Measurements from ENCODE around the gene TMEM175. TPM values are rescaled to one million over a fixed set of nuclear protein-coding genes. Genes with fewer than 3 reads are reported as not detected.

The TMEM175 gene
- total RNA-seq, 1 experiment from 2014 or later = 18.5 TPM

DNA sequence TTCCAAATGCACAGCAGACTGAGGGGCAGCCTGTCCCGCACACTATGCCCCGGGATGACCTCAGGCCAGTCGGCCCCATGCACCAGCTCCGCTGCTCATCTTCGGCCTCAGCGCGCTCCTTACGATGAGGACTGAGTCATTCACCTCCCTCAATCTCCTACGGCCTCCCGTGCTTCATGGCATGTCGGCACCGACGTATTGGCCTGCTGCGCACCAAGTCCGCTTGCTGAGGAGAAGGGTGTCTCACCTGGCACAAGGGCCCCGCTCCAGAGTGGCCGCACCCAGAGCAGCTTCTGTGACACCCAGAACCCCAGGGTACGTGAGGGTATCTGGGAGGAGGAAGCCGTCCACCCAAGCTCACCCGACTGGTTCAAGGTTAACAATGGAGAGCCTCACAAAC, 35.6 kb upstream of the TMEM175 start:
- Histone ChIP-seq H3K4me3 (ENCODE audit: low read length) (no peak overlapping the region), H3K9me2 (replicated peaks; ENCODE audit: low read length) (no peaks in the 10 kb centered on the region), H3K9ac (ENCODE audit: low read length) (no peak overlapping the region), H3K79me2 (ENCODE audit: low read length) (no peaks in the 10 kb centered on the region), H3K27ac (ENCODE audit: low read length) (no peak overlapping the region), H2AFZ (ENCODE audit: low read length) (no peak overlapping the region), H3K4me2 (ENCODE audit: low read length) (no peak overlapping the region), H3K27me3 (ENCODE audit: low read length) (no peaks in the 10 kb centered on the region), H3K36me3 (ENCODE audit: low read depth, low read length) (no peaks in the 10 kb centered on the region), H3K9me3 (ENCODE audit: low read length) (no peaks in the 10 kb centered on the region), H3K4me1 (ENCODE audit: insufficient read depth, low read length) (no peaks in the 10 kb centered on the region), H3F3A (ENCODE audit: low read length, unreplicated experiment) (no peaks in the 10 kb centered on the region), H4K20me1 (ENCODE audit: low read length) (no peaks in the 10 kb centered on the region)
- intact Hi-C loops (cut with micrococcal nuclease) = no loop called here
- no peak for ATAC-seq
- ChIA-PET POLR2A (ENCODE audit: unreplicated experiment) (no interaction called here), CTCF (no interaction called here)
- no peak for DNase-seq
- BruUV-seq (replicated peaks) = no TSS peak
- TF ChIP-seq EZH2phosphoT487 (IDR thresholded peaks at IDR 0.05; ENCODE audit: borderline replicate concordance, low read length) = no peak
- TF ChIP-seq CTCF (conservative IDR thresholded peaks at IDR 0.05; ENCODE audit: low read depth, low read length) = no peak
- TF ChIP-seq EZH2 (IDR thresholded peaks at IDR 0.05; ENCODE audit: low read length, unreplicated experiment) = no peak

DNA sequence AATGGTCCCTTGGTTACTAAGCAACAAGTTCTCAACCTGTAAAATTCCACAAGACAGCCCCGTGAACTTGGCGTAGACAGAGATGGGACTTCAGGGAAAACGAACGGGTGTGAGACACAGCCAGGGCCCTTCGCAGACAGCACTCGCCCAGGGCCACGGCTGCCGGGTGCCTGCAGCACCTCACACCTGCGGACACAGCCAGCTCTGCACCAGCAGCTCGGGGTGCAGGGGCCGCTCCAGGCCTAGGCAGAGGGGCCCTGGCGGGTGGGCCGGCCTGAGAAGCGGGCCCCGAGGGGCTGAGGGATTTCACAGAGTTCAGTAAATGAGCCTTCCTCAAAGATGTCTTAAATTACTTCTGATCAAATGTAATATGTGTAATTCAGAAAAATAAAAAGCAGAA, 34.1 kb upstream of the TMEM175 start:
- TF ChIP-seq CTCF (conservative IDR thresholded peaks at IDR 0.05; ENCODE audit: low read depth, low read length) (no peak), EZH2 (IDR thresholded peaks at IDR 0.05; ENCODE audit: low read length, unreplicated experiment) (no peak), EZH2phosphoT487 (IDR thresholded peaks at IDR 0.05; ENCODE audit: borderline replicate concordance, low read length) (no peak)
- intact Hi-C loops (cut with micrococcal nuclease) = no loop called here

DNA sequence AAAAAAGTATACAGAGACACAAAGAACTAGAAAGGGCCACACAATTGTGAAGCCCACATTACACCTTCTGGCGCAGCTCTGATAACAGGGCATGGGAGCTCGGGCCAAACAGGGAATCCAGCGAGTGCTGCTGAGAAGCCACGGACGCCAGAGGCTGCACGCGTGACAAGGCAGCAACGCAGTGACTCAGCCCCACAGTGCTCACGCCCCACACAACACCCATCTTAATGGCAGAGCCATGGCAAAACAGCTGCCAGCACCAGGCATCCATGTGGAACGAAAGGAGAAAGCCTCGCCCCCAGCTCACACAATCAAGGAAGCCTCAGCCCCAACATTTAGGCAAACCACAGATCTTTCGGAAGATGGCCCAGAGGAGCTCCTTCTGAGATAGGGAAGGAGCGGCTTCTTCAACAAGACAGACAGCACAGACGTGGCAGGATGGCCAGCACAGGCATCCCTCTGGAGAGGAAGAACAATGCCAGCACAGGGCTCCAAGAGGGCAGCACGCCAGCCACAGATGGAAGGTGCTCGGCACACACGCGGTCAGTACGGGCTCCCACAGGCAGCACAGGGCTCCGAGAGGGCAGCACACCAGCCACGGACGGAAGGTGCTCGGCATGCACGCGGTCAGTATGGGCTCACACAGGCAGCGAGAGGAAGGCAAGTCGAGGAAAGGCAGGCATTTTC, 33.2 kb upstream of the TMEM175 start:
- CTCF ChIA-PET = no interaction called here
- Histone ChIP-seq H3K9me3 (ENCODE audit: low read length) (no peaks in the 10 kb centered on the region), H3K4me2 (ENCODE audit: low read length) (no peak overlapping the region), H3K36me3 (ENCODE audit: low read depth, low read length) (no peaks in the 10 kb centered on the region), H3K4me1 (ENCODE audit: insufficient read depth, low read length) (no peaks in the 10 kb centered on the region), H4K20me1 (ENCODE audit: low read length) (no peaks in the 10 kb centered on the region), H3F3A (ENCODE audit: low read length, unreplicated experiment) (no peaks in the 10 kb centered on the region), H3K9me2 (replicated peaks; ENCODE audit: low read length) (no peaks in the 10 kb centered on the region), H3K9ac (ENCODE audit: low read length) (no peak overlapping the region), H3K27ac (ENCODE audit: low read length) (no peak overlapping the region), H3K27me3 (ENCODE audit: low read length) (no peaks in the 10 kb centered on the region), H3K79me2 (ENCODE audit: low read length) (no peaks in the 10 kb centered on the region), H2AFZ (ENCODE audit: low read length) (no peak overlapping the region), H3K4me3 (ENCODE audit: low read length) (no peak overlapping the region)
- POLR2A ChIA-PET (ENCODE audit: unreplicated experiment) = no interaction called here
- intact Hi-C loops (cut with micrococcal nuclease) = no loop called here
- DNase-seq (no peak), ATAC-seq (no peak)
- BruUV-seq (replicated peaks) = no TSS peak
- TF ChIP-seq EZH2 (IDR thresholded peaks at IDR 0.05; ENCODE audit: low read length, unreplicated experiment) (no peak), CTCF (conservative IDR thresholded peaks at IDR 0.05; ENCODE audit: low read depth, low read length) (no peak), EZH2phosphoT487 (IDR thresholded peaks at IDR 0.05; ENCODE audit: borderline replicate concordance, low read length) (no peak)

More for the DNA sequence above, 34.1 kb upstream of the TMEM175 start:
- Histone ChIP-seq H4K20me1 (ENCODE audit: low read length) (no peaks in the 10 kb centered on the region), H3K4me2 (ENCODE audit: low read length) (no peak overlapping the region), H3K9me2 (replicated peaks; ENCODE audit: low read length) (no peaks in the 10 kb centered on the region), H3K79me2 (ENCODE audit: low read length) (no peaks in the 10 kb centered on the region), H3K36me3 (ENCODE audit: low read depth, low read length) (no peaks in the 10 kb centered on the region), H3K9ac (ENCODE audit: low read length) (no peak overlapping the region), H3K4me1 (ENCODE audit: insufficient read depth, low read length) (no peaks in the 10 kb centered on the region), H3K9me3 (ENCODE audit: low read length) (no peaks in the 10 kb centered on the region), H3K27ac (ENCODE audit: low read length) (no peak overlapping the region), H3F3A (ENCODE audit: low read length, unreplicated experiment) (no peaks in the 10 kb centered on the region), H2AFZ (ENCODE audit: low read length) (no peak overlapping the region), H3K27me3 (ENCODE audit: low read length) (no peaks in the 10 kb centered on the region), H3K4me3 (ENCODE audit: low read length) (no peak overlapping the region)
- ChIA-PET CTCF (no interaction called here), POLR2A (ENCODE audit: unreplicated experiment) (no interaction called here)
- no TSS peak for BruUV-seq (replicated peaks)
- ATAC-seq (no peak), DNase-seq (no peak)

Measured in PC-3 (cell line).